Activated gamma-delta T cell treated with anti-CD3 and anti-CD28 coated beads, Interleukin-2, amount 50 U/mL, for 16 hours (primary cell): ENCODE results near the gene ZDHHC6.
"Not testable (repeated sequence)": the region's sequence is repeated elsewhere in the genome, so short reads cannot be mapped to it uniquely, and the experiment has no call there.

ENCODE experiments used
- DNase-seq: peaks from one replicate; pipeline ENCODE4 v3.0.0-alpha.2; 2020; ENCODE audit warnings: low read depth

ZDHHC6 gene

GRCh38 chr10:112446855-112447619 lies at the start of gene ZDHHC6, which contains the start of gene VTI1A:
Gene ZDHHC6, minus strand, starts transcription at chr10:112446914. Its CDS starts 1,478 bp downstream, at chr10:112445436.
Gene VTI1A, plus strand, starts transcription at chr10:112447215. Its CDS starts 159 bp downstream, at chr10:112447374.
- peak; percentile 75 for DNase-seq

GRCh38 chr10:112492736-112493135 lies 46.0 kb upstream of the ZDHHC6 start:
- DNase-seq, result no peak

GRCh38 chr10:112491144-112491543 lies 44.4 kb upstream of the ZDHHC6 start:
- no peak for DNase-seq

GRCh38 chr10:112490545-112490944 lies 43.8 kb upstream of the ZDHHC6 start:
- DNase-seq, result no peak

GRCh38 chr10:112487964-112488363 lies 41.2 kb upstream of the ZDHHC6 start:
- no peak for DNase-seq

- DNase-seq, result no peak
Observed at GRCh38 chr10:112484399-112484798, 37.7 kb upstream of the ZDHHC6 start.

GRCh38 chr10:112481602-112482001 lies 34.9 kb upstream of the ZDHHC6 start:
- no peak for DNase-seq

GRCh38 chr10:112475575-112476218 lies 29.0 kb upstream of the ZDHHC6 start:
- no peak for DNase-seq

GRCh38 chr10:112471878-112472487 lies 25.3 kb upstream of the ZDHHC6 start:
- no peak for DNase-seq

GRCh38 chr10:112467541-112468075 lies 20.9 kb upstream of the ZDHHC6 start:
- DNase-seq, result no peak

- DNase-seq, result no peak
Observed at GRCh38 chr10:112466802-112467201, 20.1 kb upstream of the ZDHHC6 start.

- DNase-seq, result no peak
Observed at GRCh38 chr10:112465299-112465883, 18.7 kb upstream of the ZDHHC6 start.

- not testable (repeated sequence) for DNase-seq
Observed at GRCh38 chr10:112464074-112464473, 17.4 kb upstream of the ZDHHC6 start.

- DNase-seq, result no peak
Observed at GRCh38 chr10:112461029-112461887, 14.5 kb upstream of the ZDHHC6 start.

GRCh38 chr10:112460366-112460765 lies 13.7 kb upstream of the ZDHHC6 start:
- DNase-seq, result no peak

GRCh38 chr10:112456533-112456932 lies 9.8 kb upstream of the ZDHHC6 start:
- no peak for DNase-seq

GRCh38 chr10:112454910-112455779 lies 8.4 kb upstream of the ZDHHC6 start:
- no peak for DNase-seq

- no peak for DNase-seq
Observed at GRCh38 chr10:112448888-112449287, 2.2 kb upstream of the ZDHHC6 start.

- no peak for DNase-seq
Observed at GRCh38 chr10:112447620-112447928, 860 bp upstream of the ZDHHC6 start.

GRCh38 chr10:112446055-112446854 lies 459 bp downstream of the ZDHHC6 start:
- DNase-seq, result no peak
